CD4-positive, alpha-beta memory T cell (primary cell): Measurements from ENCODE around the gene NPR1. TPM values are rescaled to one million over a fixed set of nuclear protein-coding genes. Genes with fewer than 3 reads are reported as not detected.

Experiments used
- CTCF ChIA-PET: fragments of 350-600 bp; sonication (Branson Sonifier 250); formaldehyde crosslinking; loops from one replicate; lab custom pipeline; 2021; ENCODE audit warnings: inconsistent platforms; ENCODE audit not compliant: partially characterized antibody; lab: Charles Lee
- POLR2A ChIA-PET: fragments of 350-600 bp; sonication (Branson Sonifier 250); formaldehyde crosslinking; loops from one replicate; lab custom pipeline; 2021; ENCODE audit not compliant: partially characterized antibody; lab: Charles Lee
- DNase-seq, 5 donors: peaks; one replicate each; pipeline versions ENCODE4 v3.0.0 to v3.0.0-alpha.2; 2020 to 2022; ENCODE audit warnings: mixed read lengths in 1 of 5
- H3K27ac ChIP-seq: one replicate; pipeline ENCODE4 v1.7.0; 2013; ENCODE audit warnings: low read depth, low read length
- H3K27me3 ChIP-seq: 2 replicates; pipeline ENCODE4 v1.7.0; 2013; ENCODE audit warnings: mild to moderate bottlenecking, low read length, moderate library complexity; ENCODE audit not compliant: insufficient read depth
- H3K36me3 ChIP-seq: 2 replicates; pipeline ENCODE4 v1.7.0; 2013; ENCODE audit warnings: mild to moderate bottlenecking, low read length, moderate library complexity; ENCODE audit not compliant: insufficient read depth
- H3K4me1 ChIP-seq: 2 replicates; pipeline ENCODE4 v1.7.0; 2013; ENCODE audit warnings: mild to moderate bottlenecking, low read length, moderate library complexity; ENCODE audit not compliant: insufficient read depth
- H3K4me3 ChIP-seq, 2 donors: one replicate each; pipeline ENCODE4 v1.7.0; 2013; ENCODE audit warnings: low read length in 2 of 2, mild to moderate bottlenecking in 1 of 2
- H3K9me3 ChIP-seq, 2 donors: one replicate each; pipeline ENCODE4 v1.7.0; 2013; ENCODE audit warnings: low read length in 2 of 2, control low read depth in 1 of 2; ENCODE audit not compliant: control insufficient read depth in 1 of 2
- H3K27ac Mint-ChIP-seq, 7 donors: one replicate each; pipeline ENCODE4 v1.8.0; 2020 to 2021; ENCODE audit warnings: mixed read lengths in 7 of 7, mild to moderate bottlenecking in 6 of 7, inconsistent platforms in 3 of 7, moderate library complexity in 3 of 7
- H3K27me3 Mint-ChIP-seq, 2 donors: one replicate each; pipeline ENCODE4 v1.8.0; 2020 to 2021; ENCODE audit warnings: mixed read lengths in 2 of 2
- H3K36me3 Mint-ChIP-seq, 2 donors: one replicate each; pipeline ENCODE4 v1.8.0; 2020 to 2021; ENCODE audit warnings: mixed read lengths in 2 of 2, inconsistent platforms in 1 of 2, mild to moderate bottlenecking in 1 of 2
- H3K4me1 Mint-ChIP-seq, 4 donors: one replicate each; pipeline ENCODE4 v1.8.0; 2020 to 2021; ENCODE audit warnings: mixed read lengths in 4 of 4, mild to moderate bottlenecking in 1 of 4
- H3K4me3 Mint-ChIP-seq, 8 donors: one replicate each; pipeline ENCODE4 v1.8.0; 2020 to 2021; ENCODE audit warnings: mixed read lengths in 8 of 8, mild to moderate bottlenecking in 7 of 8, moderate library complexity in 6 of 8, inconsistent platforms in 3 of 8
- H3K9me3 Mint-ChIP-seq, 8 donors: one replicate each; pipeline ENCODE4 v1.8.0; 2020 to 2021; ENCODE audit warnings: mixed read lengths in 8 of 8, mild to moderate bottlenecking in 5 of 8, inconsistent platforms in 3 of 8, moderate library complexity in 1 of 8
- intact Hi-C: fragments of 100-400 bp; cut with micrococcal nuclease; formaldehyde crosslinking; loops from one replicate; pipeline ENCODE4 v1.15.1; 2023
- polyA plus RNA-seq, 2 donors: library from polyadenylated mRNA; unstranded; fragments of 300-500 nt; fragmentation: Illumina TruSeq; gene quantifications; one replicate each; pipeline ENCODE4 v1.2.3, GENCODE V29; 2021
- total RNA-seq, 2 experiments: library from RNA; stranded (reverse); gene quantifications; one replicate each; pipeline ENCODE4 v1.2.3, GENCODE V29; 2021

The NPR1 gene
- total and polyA plus RNA-seq, 4 experiments from 2014 or later = not detected

DNA sequence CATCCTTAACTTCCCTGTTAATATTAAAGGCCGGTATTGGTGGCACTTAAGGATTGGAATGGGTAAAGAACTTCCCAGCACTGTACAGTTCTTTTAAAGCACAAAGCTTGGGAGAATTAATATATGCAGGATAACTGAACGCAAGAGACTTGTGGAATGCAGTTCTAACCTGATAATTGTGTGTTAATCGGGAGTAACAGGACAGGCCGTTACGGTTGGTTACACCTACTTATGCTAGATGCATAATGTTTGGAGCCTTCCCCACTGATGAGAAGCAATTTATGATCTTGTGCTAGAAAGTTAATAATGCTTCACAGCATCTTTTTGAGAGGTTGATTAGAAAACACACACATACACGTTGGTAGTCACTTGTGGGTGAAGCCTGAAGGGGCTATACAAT, 37.6 kb upstream of the NPR1 start:
- no peaks in the 10 kb centered on the region for H3K27me3 Mint-ChIP-seq
- intact Hi-C loops = no loop called here
- Histone ChIP-seq H3K4me3 (no peak overlapping the region), H3K36me3 (peaks cover 95% of the 10 kb centered on the region), H3K27ac (no peak overlapping the region), H3K9me3 (no peaks in the 10 kb centered on the region), H3K4me1 (peaks cover 64% of the 10 kb centered on the region), H3K27me3 (no peaks in the 10 kb centered on the region)
- no peak for DNase-seq
- ChIA-PET CTCF (no interaction called here), POLR2A (interaction anchor here (0.6 to 1.4 kb wide), 2 partner anchors 12 to 20 kb away, joined by 3 read pairs; no protein-coding TSS in a partner anchor)
- no peaks in the 10 kb centered on the region for H3K9me3 Mint-ChIP-seq
- peaks cover 40 to 67% (median 50%) of the 10 kb centered on the region in 4 donors for H3K4me1 Mint-ChIP-seq
- H3K36me3 Mint-ChIP-seq = peaks cover 55 to 87% of the 10 kb centered on the region in 2 donors
- no peak overlapping the region for H3K4me3 Mint-ChIP-seq
- peak overlapping the region in 2 of 7 donors; percentile 7 to 74 for H3K27ac Mint-ChIP-seq

DNA sequence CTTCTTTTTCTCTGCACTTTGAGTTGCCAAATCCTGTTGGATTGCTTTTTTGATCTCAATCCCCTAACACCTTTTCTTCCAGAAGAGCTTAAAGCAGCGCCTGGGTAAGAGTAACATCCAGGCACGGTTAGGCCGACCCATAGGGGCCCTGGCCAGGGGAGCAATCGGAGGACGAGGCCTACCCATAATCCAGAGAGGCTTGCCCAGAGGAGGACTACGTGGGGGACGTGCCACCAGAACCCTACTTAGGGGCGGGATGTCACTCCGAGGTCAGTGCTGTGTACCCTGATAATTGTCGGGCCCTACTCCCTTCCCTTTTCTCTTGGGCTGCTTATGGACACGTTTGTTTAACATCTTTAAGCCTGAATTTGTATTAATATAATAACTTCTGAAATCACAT, 36.3 kb upstream of the NPR1 start:
- ChIA-PET POLR2A (interaction anchor here (0.5 to 8.9 kb wide), 2 partner anchors 7 to 919 kb away, joined by 3 to 80 read pairs; partner anchors contain the start of gene CHTOP), CTCF (no interaction called here)
- Mint-ChIP-seq H3K4me3 (no peak overlapping the region), H3K9me3 (no peaks in the 10 kb centered on the region), H3K27me3 (no peaks in the 10 kb centered on the region), H3K27ac (peak overlapping the region in 4 of 7 donors; percentile 30 to 58 (median 34)), H3K4me1 (peaks cover 38 to 65% (median 49%) of the 10 kb centered on the region in 4 donors), H3K36me3 (peaks cover 50 to 89% of the 10 kb centered on the region in 2 donors)
- Histone ChIP-seq H3K4me3 (no peak overlapping the region), H3K36me3 (peaks cover 85% of the 10 kb centered on the region), H3K9me3 (no peaks in the 10 kb centered on the region), H3K4me1 (peaks cover 51% of the 10 kb centered on the region), H3K27ac (peak overlapping the region; percentile 18), H3K27me3 (no peaks in the 10 kb centered on the region)
- DNase-seq = no peak
- intact Hi-C loops = no loop called here

DNA sequence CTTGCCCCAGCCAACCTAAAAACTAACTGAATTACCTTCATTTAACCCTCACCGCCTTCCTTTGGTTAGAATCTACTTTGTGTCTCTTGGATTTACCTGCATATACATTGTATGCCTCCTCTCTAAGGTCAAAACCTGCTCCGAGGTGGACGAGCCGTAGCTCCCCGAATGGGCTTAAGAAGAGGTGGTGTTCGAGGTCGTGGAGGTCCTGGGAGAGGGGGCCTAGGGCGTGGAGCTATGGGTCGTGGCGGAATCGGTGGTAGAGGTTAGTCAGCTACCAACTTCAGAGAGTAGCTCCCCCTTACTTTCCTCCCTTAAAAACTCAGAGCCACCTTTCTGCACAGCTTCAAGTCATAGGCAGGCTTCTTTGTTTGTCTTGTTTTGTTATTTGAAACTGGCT, 35.4 kb upstream of the NPR1 start:
- intact Hi-C loops = no loop called here
- no peak overlapping the region for H3K4me3 ChIP-seq
- no peak overlapping the region for H3K27ac ChIP-seq
- Mint-ChIP-seq H3K36me3 (peaks cover 44 to 86% of the 10 kb centered on the region in 2 donors), H3K4me1 (peaks cover 37 to 65% (median 47%) of the 10 kb centered on the region in 4 donors), H3K27ac (peak overlapping the region in 5 of 7 donors; percentile 10 to 69 (median 65)), H3K27me3 (no peaks in the 10 kb centered on the region), H3K9me3 (no peaks in the 10 kb centered on the region), H3K4me3 (no peak overlapping the region)
- CTCF ChIA-PET = interaction anchor here (1.1 kb wide), 1 partner anchor 9 kb away, joined by 5 read pairs; no protein-coding TSS in a partner anchor
- peaks cover 76% of the 10 kb centered on the region for H3K36me3 ChIP-seq
- peaks cover 45% of the 10 kb centered on the region for H3K4me1 ChIP-seq
- POLR2A ChIA-PET = interaction anchor here (1.2 to 8.9 kb wide), 4 partner anchors 8 to 28 kb away, joined by 3 to 80 read pairs (median 4); partner anchors contain the start of genes CHTOP, ILF2 and SNAPIN
- no peaks in the 10 kb centered on the region for H3K27me3 ChIP-seq
- DNase-seq = no peak
- no peaks in the 10 kb centered on the region for H3K9me3 ChIP-seq

DNA sequence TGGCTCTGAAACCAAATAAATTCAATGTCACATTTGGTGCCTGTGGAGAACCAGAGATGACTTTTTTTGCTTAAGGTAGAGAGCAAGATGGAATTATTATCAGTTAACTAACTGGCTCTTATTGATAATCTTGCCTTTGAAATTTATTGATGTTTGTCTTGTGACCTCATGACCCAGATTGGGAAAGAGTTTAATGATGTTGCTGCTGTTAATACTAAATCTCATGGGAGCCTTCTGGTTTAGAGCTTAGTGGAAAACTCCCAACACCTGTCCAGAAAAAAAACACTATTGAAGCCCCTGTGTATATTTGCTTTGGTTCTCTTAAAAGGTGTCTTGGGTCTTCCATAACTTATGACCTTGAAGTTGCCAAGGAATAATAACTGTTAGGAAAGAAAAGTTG, 34.7 kb upstream of the NPR1 start:
- peak overlapping the region in 6 of 7 donors; percentile 47 to 89 (median 73) for H3K27ac Mint-ChIP-seq

DNA sequence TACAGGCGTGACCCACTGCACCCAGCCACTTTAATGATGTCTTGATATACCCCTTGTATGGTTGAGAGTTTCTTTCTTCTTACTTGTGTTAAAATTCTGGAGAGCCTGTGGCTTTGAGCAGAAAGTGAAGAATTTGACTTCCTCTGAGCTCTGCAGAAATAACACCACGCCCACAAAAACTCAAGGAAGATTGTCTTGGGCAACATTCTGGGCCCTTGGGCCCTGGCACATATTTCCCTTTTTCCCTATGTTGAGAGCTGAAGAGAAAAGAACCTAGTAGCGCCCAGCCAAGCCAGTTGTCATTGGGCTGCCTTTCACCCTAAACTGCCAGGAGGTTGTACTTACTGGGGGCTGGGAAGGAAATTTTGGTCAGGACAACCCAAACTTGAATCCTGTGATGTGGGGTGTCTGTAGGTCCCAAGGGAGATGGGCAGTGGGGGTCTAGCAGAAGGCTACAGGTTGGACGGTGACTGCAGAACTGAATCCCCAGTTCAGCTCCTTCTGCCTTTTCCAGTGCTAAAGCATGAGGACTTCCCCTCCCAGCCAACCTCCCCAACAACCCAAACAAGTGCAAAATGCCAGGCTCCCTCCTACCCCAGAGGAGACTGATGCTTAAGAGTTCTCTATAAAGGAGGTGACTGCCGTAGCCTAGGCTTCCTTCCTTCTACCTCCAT, 31.7 kb upstream of the NPR1 start:
- Histone ChIP-seq H3K9me3 (no peaks in the 10 kb centered on the region), H3K36me3 (peaks cover 42% of the 10 kb centered on the region), H3K27ac (no peak overlapping the region), H3K4me1 (peaks cover 41% of the 10 kb centered on the region), H3K4me3 (no peak overlapping the region), H3K27me3 (no peaks in the 10 kb centered on the region)
- DNase-seq = no peak
- POLR2A ChIA-PET = interaction anchor here (3.0 to 8.9 kb wide), 3 partner anchors 9 to 12 kb away, joined by 13 to 80 read pairs (median 21); partner anchors contain the start of genes CHTOP and SNAPIN
- CTCF ChIA-PET = interaction anchor here (1.3 to 1.7 kb wide), 2 partner anchors 12 to 136 kb away, joined by 4 to 6 read pairs; no protein-coding TSS in a partner anchor
- Mint-ChIP-seq H3K4me3 (peak overlapping the region in 1 of 8 donors; percentile 63), H3K27me3 (no peaks in the 10 kb centered on the region), H3K4me1 (peaks cover 41 to 69% (median 52%) of the 10 kb centered on the region in 4 donors), H3K36me3 (peaks cover 35 to 57% of the 10 kb centered on the region in 2 donors), H3K27ac (peak overlapping the region; percentile 52 to 83 (median 66)), H3K9me3 (no peaks in the 10 kb centered on the region)
- intact Hi-C loops = no loop called here

More for the DNA sequence above, 34.7 kb upstream of the NPR1 start:
- peaks cover 45% of the 10 kb centered on the region for H3K4me1 ChIP-seq
- no peaks in the 10 kb centered on the region for H3K27me3 Mint-ChIP-seq
- H3K27ac ChIP-seq = no peak overlapping the region
- CTCF ChIA-PET = no interaction called here
- H3K4me1 Mint-ChIP-seq = peaks cover 37 to 70% (median 48%) of the 10 kb centered on the region in 4 donors
- H3K9me3 Mint-ChIP-seq = no peaks in the 10 kb centered on the region
- peaks cover 44 to 80% of the 10 kb centered on the region in 2 donors for H3K36me3 Mint-ChIP-seq
- intact Hi-C loops = no loop called here
- peaks cover 70% of the 10 kb centered on the region for H3K36me3 ChIP-seq
- no peaks in the 10 kb centered on the region for H3K27me3 ChIP-seq
- no peak for DNase-seq
- H3K4me3 Mint-ChIP-seq = peak overlapping the region in 1 of 8 donors; percentile 13
- H3K4me3 ChIP-seq = no peak overlapping the region
- no peaks in the 10 kb centered on the region for H3K9me3 ChIP-seq
- POLR2A ChIA-PET = interaction anchor here (0.9 to 8.9 kb wide), 5 partner anchors 8 to 347 kb away, joined by 3 to 80 read pairs (median 3); partner anchors contain the start of genes CHTOP, ILF2, RPS27 and SNAPIN

DNA sequence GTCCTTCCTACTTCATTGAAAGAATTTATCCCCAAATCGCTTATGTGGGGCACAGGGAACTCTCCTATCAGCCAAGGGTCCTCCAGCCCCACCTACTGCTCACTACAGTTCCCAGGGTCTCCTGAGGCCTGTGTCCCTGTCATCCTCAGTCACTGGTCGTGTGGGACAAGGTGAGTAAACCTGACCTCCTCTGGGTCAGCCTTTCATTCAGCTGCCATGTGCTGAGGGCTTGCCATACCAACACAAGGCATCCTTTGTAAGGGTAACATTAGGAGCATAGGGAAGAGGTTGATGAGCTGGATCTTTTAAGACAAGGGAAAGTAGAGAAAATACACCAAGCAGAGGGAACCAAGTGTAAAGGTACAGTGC, 31.2 kb upstream of the NPR1 start:
- ChIA-PET POLR2A (interaction anchor here (3.0 to 8.9 kb wide), 3 partner anchors 10 to 13 kb away, joined by 13 to 80 read pairs (median 21); partner anchors contain the start of genes CHTOP and SNAPIN), CTCF (interaction anchor here (1.3 to 1.7 kb wide), 2 partner anchors 12 to 137 kb away, joined by 4 to 6 read pairs; no protein-coding TSS in a partner anchor)
- no peak for DNase-seq
- Histone ChIP-seq H3K4me1 (peaks cover 41% of the 10 kb centered on the region), H3K4me3 (no peak overlapping the region), H3K36me3 (peaks cover 37% of the 10 kb centered on the region), H3K9me3 (no peaks in the 10 kb centered on the region), H3K27ac (no peak overlapping the region), H3K27me3 (no peaks in the 10 kb centered on the region)
- H3K27me3 Mint-ChIP-seq = no peaks in the 10 kb centered on the region
- H3K4me3 Mint-ChIP-seq = peak overlapping the region in 1 of 8 donors; percentile 33
- peak overlapping the region in 6 of 7 donors; percentile 4 to 70 (median 50) for H3K27ac Mint-ChIP-seq
- intact Hi-C loops = no loop called here
- peaks cover 38 to 65% (median 52%) of the 10 kb centered on the region in 4 donors for H3K4me1 Mint-ChIP-seq
- peaks cover 31 to 52% of the 10 kb centered on the region in 2 donors for H3K36me3 Mint-ChIP-seq
- no peaks in the 10 kb centered on the region for H3K9me3 Mint-ChIP-seq
